Neutrophil (primary cell): ENCODE data around the gene HDAC8.

Source experiments
- H3K27ac ChIP-seq: fragments of 200-600 bp; sonication (generic); 2 replicates; pipeline ENCODE4 v1.5.1; 2016; ENCODE audit warnings: mild to moderate bottlenecking, moderate library complexity
- H3K27me3 ChIP-seq: fragments of 200-600 bp; sonication (generic); 2 replicates; pipeline ENCODE4 v1.6.0; 2016; ENCODE audit warnings: mild to moderate bottlenecking
- H3K36me3 ChIP-seq: fragments of 200-600 bp; sonication (generic); 2 replicates; pipeline ENCODE4 v1.5.1; 2017
- H3K4me1 ChIP-seq, 2 experiments: fragments of 200-600 bp in 1 of 2; sonication (generic) in 1 of 2; 1 replicate in 1 of 2; 2 replicates in 1 of 2; pipeline versions ENCODE4 v1.5.1 to v1.6.1; 2013 to 2016; ENCODE audit warnings: low read depth in 1 of 2, low read length in 1 of 2, mild to moderate bottlenecking in 1 of 2, moderate library complexity in 1 of 2; ENCODE audit not compliant: control insufficient read depth in 1 of 2, insufficient read depth in 1 of 2
- H3K4me3 ChIP-seq, 2 experiments: fragments of 200-600 bp in 1 of 2; sonication (generic) in 1 of 2; 1 replicate in 1 of 2; 2 replicates in 1 of 2; pipeline ENCODE4 v1.5.1; 2013 to 2016; ENCODE audit warnings: low read depth in 1 of 2, low read length in 1 of 2, mild to moderate bottlenecking in 1 of 2, moderate library complexity in 1 of 2
- H3K9me3 ChIP-seq: fragments of 200-600 bp; sonication (generic); 2 replicates; pipeline ENCODE4 v1.5.1; 2016
- CTCF ChIP-seq: fragments of 200-600 bp; sonication (generic); IDR thresholded peaks from 2 replicates; pipeline ENCODE4 v1.5.1; 2016; ENCODE audit warnings: antibody characterized with exemption

Gene HDAC8

DNA sequence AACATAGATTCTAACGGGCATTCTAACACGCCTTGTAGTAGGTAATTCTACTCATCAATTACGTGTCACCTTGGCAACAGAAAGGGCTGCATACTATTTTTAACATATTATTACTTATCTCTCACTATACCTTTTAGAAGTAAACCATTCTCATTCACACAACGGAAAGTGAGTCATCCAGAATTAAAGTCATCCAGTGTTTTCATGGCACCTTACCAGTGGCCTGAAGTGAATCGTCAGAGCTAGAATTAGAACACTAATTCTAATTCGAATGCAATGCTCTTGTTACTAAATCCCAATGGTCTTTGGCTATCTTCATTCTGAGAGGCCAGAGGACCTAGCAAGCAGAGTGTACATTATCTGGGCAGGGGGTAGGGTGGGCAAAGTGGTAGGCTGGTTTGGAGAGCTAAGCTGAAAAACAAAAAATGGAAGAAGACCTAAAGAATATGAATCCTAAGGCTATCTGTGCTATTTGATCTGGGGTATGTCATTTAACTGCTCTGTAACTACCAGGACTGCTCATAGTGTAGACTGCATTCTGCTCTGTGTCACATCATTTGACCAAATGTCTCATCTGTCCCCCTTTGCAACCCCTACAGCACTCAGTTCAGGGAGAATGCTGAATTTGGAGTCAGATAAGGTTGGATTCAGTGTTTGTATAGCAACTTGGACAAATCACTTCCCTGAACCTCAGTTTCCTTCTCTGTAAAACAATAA is 96.5 kb downstream of the HDAC8 start:
- Histone ChIP-seq H3K4me1 (no peaks in the 10 kb centered on the region), H3K4me3 (no peak overlapping the region), H3K9me3 (no peaks in the 10 kb centered on the region), H3K27ac (no peak overlapping the region), H3K36me3 (no peaks in the 10 kb centered on the region), H3K27me3 (no peaks in the 10 kb centered on the region)
- TF ChIP-seq CTCF, result no peak

GRCh38 chrX:72475338-72475737 is 97.3 kb downstream of the HDAC8 start:
- Histone ChIP-seq H3K27ac (no peak overlapping the region), H3K36me3 (no peaks in the 10 kb centered on the region), H3K4me1 (no peaks in the 10 kb centered on the region), H3K27me3 (no peaks in the 10 kb centered on the region), H3K9me3 (no peaks in the 10 kb centered on the region), H3K4me3 (no peak overlapping the region)
- TF ChIP-seq CTCF, result no peak

DNA sequence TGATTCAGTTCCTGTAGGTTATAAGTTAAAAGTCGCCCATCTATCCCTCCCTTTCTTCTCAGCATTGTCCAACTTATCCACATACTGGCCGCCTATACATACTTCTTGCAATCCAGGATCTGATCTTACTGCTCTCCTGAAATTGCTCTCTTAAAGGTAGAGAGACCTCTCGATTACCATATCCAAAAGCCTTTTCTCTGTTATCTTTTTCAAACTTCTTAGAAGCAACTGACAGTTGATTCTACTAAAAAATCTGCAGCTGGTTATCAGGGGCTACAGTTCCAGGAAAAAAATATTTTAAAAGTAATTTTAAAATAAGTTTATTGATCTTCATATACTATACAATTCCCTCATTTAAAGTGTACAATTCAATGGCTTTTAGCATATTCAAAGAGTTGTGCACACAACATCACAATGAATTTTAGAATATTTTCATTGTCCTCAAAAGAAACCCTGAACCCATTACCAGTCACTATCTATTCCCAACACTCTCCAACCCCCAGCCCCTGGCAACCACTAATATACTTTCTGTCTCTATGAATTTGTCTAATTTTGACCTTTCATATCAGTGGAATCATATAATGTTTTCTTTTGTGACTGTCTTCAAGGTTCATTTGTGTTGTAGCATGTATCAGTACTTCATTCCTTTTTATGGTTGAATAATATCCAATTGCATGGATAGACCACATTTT is 102.0 kb downstream of the HDAC8 start:
- TF ChIP-seq CTCF, result no peak
- Histone ChIP-seq H3K36me3 (no peaks in the 10 kb centered on the region), H3K9me3 (no peaks in the 10 kb centered on the region), H3K4me1 (no peaks in the 10 kb centered on the region), H3K4me3 (no peak overlapping the region), H3K27ac (no peak overlapping the region), H3K27me3 (no peaks in the 10 kb centered on the region)

DNA sequence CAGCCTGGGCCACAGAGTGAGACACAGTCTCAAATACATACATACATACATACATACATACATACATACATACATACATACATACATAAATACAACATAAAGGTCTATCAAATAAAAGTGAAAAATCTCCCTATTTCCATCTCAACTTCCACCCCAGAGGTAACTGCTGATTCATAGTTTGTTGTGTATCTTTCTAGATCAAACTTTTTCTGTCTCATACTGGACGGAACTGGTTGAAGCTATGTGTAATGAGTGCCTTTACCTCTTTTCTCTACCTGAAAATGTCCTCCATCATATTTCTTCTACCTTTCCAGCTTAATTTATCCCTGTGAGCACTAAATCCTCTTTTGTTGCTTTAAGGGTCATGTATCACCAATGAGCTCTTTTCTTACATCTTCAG is 102.5 kb downstream of the HDAC8 start:
- H3K36me3 ChIP-seq, result no peaks in the 10 kb centered on the region
- no peak for TF ChIP-seq CTCF
- H3K27me3 ChIP-seq, result no peaks in the 10 kb centered on the region
- no peaks in the 10 kb centered on the region for H3K9me3 ChIP-seq
- no peak overlapping the region for H3K4me3 ChIP-seq
- H3K27ac ChIP-seq, result no peak overlapping the region
- H3K4me1 ChIP-seq, result no peaks in the 10 kb centered on the region

- Histone ChIP-seq H3K27me3 (no peaks in the 10 kb centered on the region), H3K27ac (no peak overlapping the region), H3K4me1 (no peaks in the 10 kb centered on the region), H3K36me3 (no peaks in the 10 kb centered on the region), H3K4me3 (no peak overlapping the region), H3K9me3 (no peaks in the 10 kb centered on the region)
- TF ChIP-seq CTCF, result no peak
Measured at GRCh38 chrX:72468607-72469006, 104.0 kb downstream of the HDAC8 start.
